ENCODE results near the gene PIP4K2A.
"Not testable (repeated sequence)": the region's sequence is repeated elsewhere in the genome, so short reads cannot be mapped to it uniquely, and the experiment has no call there.

Gene PIP4K2A

DNA sequence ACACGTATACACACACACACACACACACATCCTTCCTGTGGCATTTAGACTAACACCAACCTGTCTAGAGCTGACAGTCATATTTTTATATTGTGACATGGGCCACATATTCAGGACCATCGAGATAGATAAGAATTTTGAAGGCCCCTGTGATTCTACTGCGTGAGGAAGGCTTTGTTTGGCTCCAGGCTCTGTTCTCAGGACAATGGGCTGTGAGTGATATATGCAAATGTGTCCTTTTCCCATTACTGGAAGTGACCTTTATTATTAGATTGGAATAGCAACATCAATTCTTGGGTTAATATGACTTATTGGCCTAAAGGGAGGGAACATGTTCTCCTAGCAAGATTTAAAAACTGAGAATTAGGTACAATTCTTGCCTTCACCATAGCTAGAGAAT lies 213.0 kb downstream of the PIP4K2A start:
- Histone ChIP-seq H3K27me3 (ENCODE audit: insufficient read depth, low read length) (peaks cover 86% of the 10 kb centered on the region), H3K4me3 (ENCODE audit: low read depth, low read length) (no peak overlapping the region), H3K4me1 (ENCODE audit: control insufficient read depth, insufficient read depth, low read length, unreplicated experiment) (no peaks in the 10 kb centered on the region), H3K27ac (ENCODE audit: low read depth, low read length) (no peak overlapping the region), H2AFZ (ENCODE audit: low read length, unreplicated experiment) (no peak overlapping the region), H3K36me3 (ENCODE audit: insufficient read depth, low read length) (no peaks in the 10 kb centered on the region), H3K79me2 (ENCODE audit: control insufficient read depth, insufficient read depth, low read length, unreplicated experiment) (no peaks in the 10 kb centered on the region)

DNA sequence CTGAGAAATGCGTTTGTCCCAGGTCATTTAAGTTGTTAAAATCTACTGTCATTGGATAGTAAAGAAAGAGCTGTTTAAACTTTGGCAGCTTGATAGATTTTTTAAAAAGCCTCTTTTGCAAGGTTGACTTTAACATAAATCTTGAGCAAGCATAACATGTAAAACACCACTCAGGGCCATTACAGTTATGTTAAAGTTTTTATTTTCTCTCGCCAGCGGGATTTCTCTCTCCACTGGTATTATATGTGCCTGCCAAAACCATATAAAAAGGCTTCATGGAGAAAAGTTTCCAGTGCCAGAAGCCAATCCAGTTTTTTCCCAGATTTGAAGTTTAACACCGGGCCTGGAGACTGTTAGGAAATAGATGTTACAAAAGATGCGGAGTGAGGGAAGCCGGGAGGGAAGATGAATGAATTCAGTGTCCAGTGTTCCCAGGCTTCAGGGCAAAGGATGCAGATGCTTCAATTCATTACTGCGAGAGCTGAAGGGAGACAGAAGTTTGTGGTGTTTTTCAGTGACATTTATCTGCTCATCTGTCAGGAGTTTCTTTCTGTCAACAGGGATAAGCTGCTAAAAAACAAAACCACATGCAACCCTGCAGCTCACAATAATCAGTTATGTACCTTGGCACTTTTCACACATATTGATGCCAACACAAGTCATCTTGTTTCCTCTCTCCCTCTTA lies 213.6 kb downstream of the PIP4K2A start:
- Histone ChIP-seq H3K36me3 (ENCODE audit: insufficient read depth, low read length) (no peaks in the 10 kb centered on the region), H2AFZ (ENCODE audit: low read length, unreplicated experiment) (no peak overlapping the region), H3K79me2 (ENCODE audit: control insufficient read depth, insufficient read depth, low read length, unreplicated experiment) (no peaks in the 10 kb centered on the region), H3K27me3 (ENCODE audit: insufficient read depth, low read length) (peaks cover 86% of the 10 kb centered on the region), H3K4me1 (ENCODE audit: control insufficient read depth, insufficient read depth, low read length, unreplicated experiment) (no peaks in the 10 kb centered on the region), H3K4me3 (ENCODE audit: low read depth, low read length) (no peak overlapping the region), H3K27ac (ENCODE audit: low read depth, low read length) (no peak overlapping the region)

DNA sequence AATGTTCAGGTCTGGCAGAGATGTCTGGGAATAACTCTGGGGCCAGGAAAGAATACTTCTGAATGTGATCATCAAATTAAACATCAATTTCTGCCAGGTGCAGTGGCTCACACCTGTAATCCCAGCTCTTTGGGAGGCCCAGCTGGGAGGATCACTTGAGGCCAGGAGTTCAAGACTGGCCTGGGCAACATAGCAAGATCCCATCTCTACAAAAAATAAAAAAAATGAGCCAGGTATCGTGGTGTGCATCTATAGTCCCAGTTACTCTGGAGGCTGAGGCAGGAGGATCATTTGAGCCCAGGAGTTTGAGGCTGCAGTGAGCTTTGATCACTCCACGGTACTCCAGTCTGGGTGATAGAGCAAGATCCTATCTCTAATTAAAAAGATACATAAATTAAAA lies 214.4 kb downstream of the PIP4K2A start:
- peaks cover 86% of the 10 kb centered on the region for H3K27me3 ChIP-seq (ENCODE audit: insufficient read depth, low read length)
- H3K79me2 ChIP-seq (ENCODE audit: control insufficient read depth, insufficient read depth, low read length, unreplicated experiment); H3K36me3 ChIP-seq (ENCODE audit: insufficient read depth, low read length); H3K27ac ChIP-seq (ENCODE audit: low read depth, low read length); H3K4me3 ChIP-seq (ENCODE audit: low read depth, low read length); H2AFZ ChIP-seq (ENCODE audit: low read length, unreplicated experiment); H3K4me1 ChIP-seq (ENCODE audit: control insufficient read depth, insufficient read depth, low read length, unreplicated experiment): not testable (repeated sequence)

DNA sequence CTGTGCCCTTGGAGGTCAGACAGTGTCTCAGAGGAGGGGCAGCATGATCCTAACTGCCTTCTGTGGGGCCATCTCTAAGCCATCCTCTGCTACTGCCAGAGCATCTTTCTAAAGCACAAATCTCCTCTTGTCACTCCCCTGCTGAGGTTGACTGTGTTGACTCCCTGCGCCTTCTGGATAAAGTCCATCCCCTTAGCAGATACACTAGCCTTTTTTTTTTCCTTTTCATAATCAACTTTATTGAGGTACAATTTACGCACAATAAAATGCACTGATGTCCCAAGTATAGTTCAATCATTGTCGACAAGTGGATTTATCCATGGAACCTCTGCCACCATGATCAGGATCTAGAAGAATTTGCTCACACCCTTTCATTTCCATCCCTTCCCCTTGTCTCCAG lies 219.0 kb downstream of the PIP4K2A start:
- Histone ChIP-seq H3K36me3 (ENCODE audit: insufficient read depth, low read length) (no peaks in the 10 kb centered on the region), H3K27me3 (ENCODE audit: insufficient read depth, low read length) (peaks cover 78% of the 10 kb centered on the region), H3K27ac (ENCODE audit: low read depth, low read length) (no peak overlapping the region)

DNA sequence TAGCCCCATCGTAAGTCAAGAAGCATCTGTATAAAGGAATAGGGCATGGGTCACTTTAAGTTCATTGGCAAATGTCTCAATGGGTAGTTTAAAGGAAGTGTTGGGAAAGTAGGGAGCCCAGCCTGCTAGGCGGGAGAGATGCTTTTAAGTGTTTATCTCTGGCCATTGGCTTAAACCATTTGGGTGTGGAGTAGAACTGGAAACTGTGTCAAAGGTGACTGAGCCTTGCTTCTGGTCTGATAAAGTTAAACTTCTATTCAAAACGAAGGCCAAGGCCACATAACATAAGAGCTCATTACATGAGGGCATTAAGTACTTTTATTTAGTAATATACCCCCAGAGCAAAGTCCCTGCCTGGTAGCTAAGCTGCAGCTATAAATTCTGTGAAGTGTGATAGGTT lies 220.4 kb downstream of the PIP4K2A start:
- Histone ChIP-seq H2AFZ (ENCODE audit: low read length, unreplicated experiment) (no peak overlapping the region), H3K4me3 (ENCODE audit: low read depth, low read length) (no peak overlapping the region), H3K4me1 (ENCODE audit: control insufficient read depth, insufficient read depth, low read length, unreplicated experiment) (no peaks in the 10 kb centered on the region), H3K36me3 (ENCODE audit: insufficient read depth, low read length) (no peaks in the 10 kb centered on the region), H3K27me3 (ENCODE audit: insufficient read depth, low read length) (peaks cover 65% of the 10 kb centered on the region), H3K27ac (ENCODE audit: low read depth, low read length) (no peak overlapping the region), H3K79me2 (ENCODE audit: control insufficient read depth, insufficient read depth, low read length, unreplicated experiment) (no peaks in the 10 kb centered on the region)

More for the DNA sequence above, 219.0 kb downstream of the PIP4K2A start:
- H2AFZ ChIP-seq (ENCODE audit: low read length, unreplicated experiment): no peak overlapping the region
- H3K4me3 ChIP-seq (ENCODE audit: low read depth, low read length): no peak overlapping the region
- no peaks in the 10 kb centered on the region for H3K4me1 ChIP-seq (ENCODE audit: control insufficient read depth, insufficient read depth, low read length, unreplicated experiment)
- H3K79me2 ChIP-seq (ENCODE audit: control insufficient read depth, insufficient read depth, low read length, unreplicated experiment): no peaks in the 10 kb centered on the region

DNA sequence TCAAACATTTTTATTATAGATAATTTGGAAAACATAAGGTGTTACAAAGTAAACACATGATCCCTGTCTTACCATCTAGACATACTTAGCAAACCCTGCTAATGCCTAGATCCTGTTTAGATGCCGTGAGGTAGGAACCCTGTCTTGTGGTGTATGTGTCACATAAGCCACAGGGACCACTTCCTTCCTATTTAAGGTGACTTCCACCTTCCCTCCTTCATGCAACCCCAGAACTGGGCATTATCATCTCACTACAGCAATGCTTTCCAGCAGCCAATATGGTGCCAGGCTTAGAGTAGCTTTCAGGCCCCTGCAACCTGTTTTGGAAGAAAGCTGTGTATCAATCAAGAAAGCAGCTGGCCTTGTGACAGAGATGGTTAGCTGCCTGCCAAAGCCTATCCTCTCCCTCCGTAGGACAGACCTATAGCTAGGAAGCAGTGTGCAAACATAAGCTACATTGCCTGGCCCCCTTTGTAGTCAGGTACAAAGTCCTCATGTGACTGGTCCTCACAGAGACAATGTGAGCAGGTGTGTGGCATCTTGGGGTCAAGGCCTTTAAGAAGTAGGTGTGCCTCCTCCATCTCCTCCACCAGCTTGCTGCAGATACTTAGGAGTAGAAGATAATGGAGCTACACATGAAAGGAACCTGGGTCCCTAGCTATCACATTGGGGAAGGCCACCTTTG lies 222.3 kb downstream of the PIP4K2A start:
- Histone ChIP-seq H3K4me1 (ENCODE audit: control insufficient read depth, insufficient read depth, low read length, unreplicated experiment) (no peaks in the 10 kb centered on the region), H3K36me3 (ENCODE audit: insufficient read depth, low read length) (no peaks in the 10 kb centered on the region), H3K79me2 (ENCODE audit: control insufficient read depth, insufficient read depth, low read length, unreplicated experiment) (no peaks in the 10 kb centered on the region), H3K27me3 (ENCODE audit: insufficient read depth, low read length) (peaks cover 46% of the 10 kb centered on the region), H2AFZ (ENCODE audit: low read length, unreplicated experiment) (no peak overlapping the region), H3K27ac (ENCODE audit: low read depth, low read length) (no peak overlapping the region), H3K4me3 (ENCODE audit: low read depth, low read length) (no peak overlapping the region)

DNA sequence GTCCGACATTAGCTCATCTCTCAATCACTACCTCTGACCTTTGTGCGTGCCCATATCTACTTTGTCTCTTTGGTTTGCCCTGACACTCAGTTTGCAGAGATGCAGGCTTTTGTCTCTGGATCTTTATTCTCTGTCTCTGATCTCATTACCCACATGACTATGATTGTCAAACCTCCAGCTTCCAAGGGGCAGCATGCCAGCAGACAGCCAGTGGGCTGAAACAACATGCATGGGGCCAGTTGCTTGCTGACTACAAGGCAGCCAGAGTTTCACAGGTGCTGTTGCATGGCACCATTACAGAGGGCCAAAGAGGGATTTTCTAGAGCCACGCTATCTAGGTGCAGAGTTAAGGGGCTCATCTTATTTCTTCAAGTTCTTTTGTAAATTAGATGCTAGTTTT lies 222.9 kb downstream of the PIP4K2A start:
- no peak overlapping the region for H2AFZ ChIP-seq (ENCODE audit: low read length, unreplicated experiment)
- no peak overlapping the region for H3K4me3 ChIP-seq (ENCODE audit: low read depth, low read length)
- H3K27ac ChIP-seq (ENCODE audit: low read depth, low read length): no peak overlapping the region
- no peaks in the 10 kb centered on the region for H3K79me2 ChIP-seq (ENCODE audit: control insufficient read depth, insufficient read depth, low read length, unreplicated experiment)
- H3K36me3 ChIP-seq (ENCODE audit: insufficient read depth, low read length): no peaks in the 10 kb centered on the region
- H3K4me1 ChIP-seq (ENCODE audit: control insufficient read depth, insufficient read depth, low read length, unreplicated experiment): no peaks in the 10 kb centered on the region
- H3K27me3 ChIP-seq (ENCODE audit: insufficient read depth, low read length): peaks cover 40% of the 10 kb centered on the region

DNA sequence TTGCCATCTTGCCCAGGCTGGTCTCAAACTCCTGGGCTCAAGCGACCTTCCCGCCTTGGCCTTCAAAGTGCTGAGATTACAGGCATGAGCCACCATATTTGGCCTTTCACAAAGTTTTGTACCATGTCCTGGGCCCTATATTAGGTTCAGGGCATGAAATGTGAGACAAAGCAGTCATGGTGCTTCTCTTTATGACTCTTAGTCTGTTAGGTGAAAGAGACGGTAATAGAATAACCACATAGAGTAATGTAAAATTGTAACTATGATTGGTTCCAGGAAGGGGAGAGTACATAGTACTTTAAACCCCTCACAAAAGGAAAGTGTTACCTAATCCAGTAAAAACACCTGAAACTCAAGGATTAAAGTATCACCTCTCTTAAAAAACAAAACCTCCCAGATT lies 224.4 kb downstream of the PIP4K2A start:
- Histone ChIP-seq H3K27ac (ENCODE audit: low read depth, low read length) (no peak overlapping the region), H3K79me2 (ENCODE audit: control insufficient read depth, insufficient read depth, low read length, unreplicated experiment) (no peaks in the 10 kb centered on the region), H3K27me3 (ENCODE audit: insufficient read depth, low read length) (peaks cover 27% of the 10 kb centered on the region), H3K4me1 (ENCODE audit: control insufficient read depth, insufficient read depth, low read length, unreplicated experiment) (no peaks in the 10 kb centered on the region), H3K36me3 (ENCODE audit: insufficient read depth, low read length) (no peaks in the 10 kb centered on the region), H3K4me3 (ENCODE audit: low read depth, low read length) (no peak overlapping the region), H2AFZ (ENCODE audit: low read length, unreplicated experiment) (no peak overlapping the region)

DNA sequence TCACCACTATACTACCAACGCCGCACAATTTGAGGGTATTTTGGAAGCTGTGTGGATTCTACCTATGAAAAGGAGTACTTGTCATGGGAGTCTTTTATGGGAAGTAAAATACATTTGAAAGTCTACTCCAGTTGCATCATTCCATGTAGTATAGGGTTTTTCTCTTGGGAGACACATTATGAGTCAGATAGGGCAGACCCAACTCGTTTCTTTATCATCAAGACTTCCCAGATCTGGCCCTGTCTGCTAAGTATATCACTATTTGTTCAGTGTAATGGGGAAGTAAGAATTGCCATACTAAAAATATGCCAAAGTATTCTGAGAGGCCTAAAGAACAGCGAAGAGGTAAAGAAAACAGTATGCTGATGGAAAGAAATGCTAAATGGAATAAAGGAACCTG lies 224.9 kb downstream of the PIP4K2A start:
- H3K4me1 ChIP-seq (ENCODE audit: control insufficient read depth, insufficient read depth, low read length, unreplicated experiment): no peaks in the 10 kb centered on the region
- H3K4me3 ChIP-seq (ENCODE audit: low read depth, low read length): no peak overlapping the region
- peaks cover 22% of the 10 kb centered on the region for H3K27me3 ChIP-seq (ENCODE audit: insufficient read depth, low read length)
- H3K36me3 ChIP-seq (ENCODE audit: insufficient read depth, low read length): no peaks in the 10 kb centered on the region
- no peak overlapping the region for H2AFZ ChIP-seq (ENCODE audit: low read length, unreplicated experiment)
- no peaks in the 10 kb centered on the region for H3K79me2 ChIP-seq (ENCODE audit: control insufficient read depth, insufficient read depth, low read length, unreplicated experiment)
- H3K27ac ChIP-seq (ENCODE audit: low read depth, low read length): no peak overlapping the region

DNA sequence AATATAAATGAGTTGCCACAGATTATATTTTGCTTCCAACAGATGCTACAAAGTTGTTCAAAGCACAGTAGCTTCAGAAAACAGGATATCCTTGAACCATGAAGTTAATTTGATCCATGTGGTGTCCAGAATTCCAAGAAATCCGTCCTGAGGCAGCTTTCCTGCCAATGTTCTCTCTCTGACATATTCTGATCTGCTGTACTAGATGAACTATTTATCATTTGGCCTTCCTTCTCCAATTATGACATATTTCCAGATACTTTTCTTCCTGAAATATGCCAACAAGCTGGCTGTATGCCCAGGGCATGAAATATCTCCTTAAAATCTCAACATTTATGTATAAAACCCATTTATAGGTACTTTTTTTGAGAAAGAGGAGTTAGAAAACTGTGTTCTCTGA lies 227.9 kb downstream of the PIP4K2A start:
- Histone ChIP-seq H3K27ac (ENCODE audit: low read depth, low read length) (no peak overlapping the region), H2AFZ (ENCODE audit: low read length, unreplicated experiment) (no peak overlapping the region), H3K4me1 (ENCODE audit: control insufficient read depth, insufficient read depth, low read length, unreplicated experiment) (peaks cover 8% of the 10 kb centered on the region)

More for the DNA sequence above, 227.9 kb downstream of the PIP4K2A start:
- Histone ChIP-seq H3K27me3 (ENCODE audit: insufficient read depth, low read length) (no peaks in the 10 kb centered on the region; the same call in 1 of the 2 replicates), H3K36me3 (ENCODE audit: insufficient read depth, low read length) (no peaks in the 10 kb centered on the region), H3K79me2 (ENCODE audit: control insufficient read depth, insufficient read depth, low read length, unreplicated experiment) (no peaks in the 10 kb centered on the region), H3K4me3 (ENCODE audit: low read depth, low read length) (no peak overlapping the region)

Measured in ACC112 (cell line).